Stomach (tissue), 4 donors: ENCODE measurements around the gene INPP5A.

Experiments used
- EP300 ChIP-seq: sonication (generic); formaldehyde crosslinking; IDR thresholded peaks from one replicate; pipeline ENCODE4 v1.6.1; 2017; ENCODE audit warnings: antibody characterized with exemption
- POLR2A ChIP-seq, 4 donors: fragments of 450-650 bp; IDR thresholded peaks; one replicate each; pipeline ENCODE4 v1.6.1; 2016; ENCODE audit warnings: antibody characterized with exemption in 4 of 4, control low read depth in 2 of 4, mild to moderate bottlenecking in 1 of 4, moderate library complexity in 1 of 4
- TF ChIP-seq, protein P1 (sequence below), 7 experiments: fragments of 450-650 bp in 4 of 7; fragments of 200-600 bp in 3 of 7; sonication (generic) in 3 of 7; IDR thresholded peaks; one replicate each; pipeline ENCODE4 v1.5.1; 2016 to 2019; ENCODE audit warnings: antibody characterized with exemption in 7 of 7, control low read depth in 2 of 7, mild to moderate bottlenecking in 1 of 7

DNA sequence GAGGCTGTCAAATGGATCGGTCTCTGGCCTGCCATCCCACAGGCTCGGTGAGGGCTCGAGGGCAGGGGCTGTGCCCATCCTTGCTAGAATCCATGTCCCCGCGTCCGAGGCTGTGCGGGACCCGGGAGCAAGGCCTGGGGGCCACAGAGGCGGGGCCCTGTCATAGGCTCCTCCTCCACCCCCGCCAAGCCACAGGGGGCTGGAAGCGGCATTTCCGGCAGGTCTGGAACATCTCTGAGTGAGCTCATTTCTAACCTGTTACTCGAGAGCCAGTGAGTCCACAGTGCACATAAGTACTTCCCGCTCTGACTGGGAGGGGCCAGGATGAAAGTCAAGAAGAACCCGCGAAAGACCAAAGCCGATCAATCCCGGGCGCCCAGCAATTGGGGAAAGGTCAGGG, 190.7 kb downstream of the INPP5A start:
- TF ChIP-seq, protein P1, sequence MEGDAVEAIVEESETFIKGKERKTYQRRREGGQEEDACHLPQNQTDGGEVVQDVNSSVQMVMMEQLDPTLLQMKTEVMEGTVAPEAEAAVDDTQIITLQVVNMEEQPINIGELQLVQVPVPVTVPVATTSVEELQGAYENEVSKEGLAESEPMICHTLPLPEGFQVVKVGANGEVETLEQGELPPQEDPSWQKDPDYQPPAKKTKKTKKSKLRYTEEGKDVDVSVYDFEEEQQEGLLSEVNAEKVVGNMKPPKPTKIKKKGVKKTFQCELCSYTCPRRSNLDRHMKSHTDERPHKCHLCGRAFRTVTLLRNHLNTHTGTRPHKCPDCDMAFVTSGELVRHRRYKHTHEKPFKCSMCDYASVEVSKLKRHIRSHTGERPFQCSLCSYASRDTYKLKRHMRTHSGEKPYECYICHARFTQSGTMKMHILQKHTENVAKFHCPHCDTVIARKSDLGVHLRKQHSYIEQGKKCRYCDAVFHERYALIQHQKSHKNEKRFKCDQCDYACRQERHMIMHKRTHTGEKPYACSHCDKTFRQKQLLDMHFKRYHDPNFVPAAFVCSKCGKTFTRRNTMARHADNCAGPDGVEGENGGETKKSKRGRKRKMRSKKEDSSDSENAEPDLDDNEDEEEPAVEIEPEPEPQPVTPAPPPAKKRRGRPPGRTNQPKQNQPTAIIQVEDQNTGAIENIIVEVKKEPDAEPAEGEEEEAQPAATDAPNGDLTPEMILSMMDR (IDR thresholded peaks at IDR 0.05), result no peak
- TF ChIP-seq POLR2A (IDR thresholded peaks at IDR 0.05), result no peak
- no peak for TF ChIP-seq EP300
